Nephron (organoid): ENCODE data around the gene CTSZ.
"Not testable (repeated sequence)": the region's sequence is repeated elsewhere in the genome, so short reads cannot be mapped to it uniquely, and the experiment has no call there.

Source experiments
- H3K27ac Mint-ChIP-seq, 3 experiments: 2 replicates each; pipeline ENCODE4 v1.8.0; 2020; ENCODE audit warnings: mixed read lengths in 3 of 3, mild to moderate bottlenecking in 2 of 3, moderate library complexity in 1 of 3
- H3K27me3 Mint-ChIP-seq: 2 replicates; pipeline ENCODE4 v1.8.0; 2021; ENCODE audit warnings: low read depth, mild to moderate bottlenecking, moderate library complexity, mixed read lengths
- H3K36me3 Mint-ChIP-seq: 2 replicates; pipeline ENCODE4 v1.8.0; 2020; ENCODE audit warnings: low read depth, mixed read lengths
- H3K4me1 Mint-ChIP-seq: 2 replicates; pipeline ENCODE4 v1.8.0; 2020; ENCODE audit warnings: mixed read lengths
- H3K4me3 Mint-ChIP-seq, 3 experiments: 2 replicates each; pipeline ENCODE4 v1.8.0; 2020; ENCODE audit warnings: mild to moderate bottlenecking in 3 of 3, mixed read lengths in 3 of 3, moderate library complexity in 2 of 3
- H3K9me3 Mint-ChIP-seq: 2 replicates; pipeline ENCODE4 v1.8.0; 2020; ENCODE audit warnings: mixed read lengths
- CTCF ChIP-seq, 3 experiments: fragments of 200-600 bp; sonication (generic); IDR thresholded peaks; one replicate each; pipeline ENCODE4 v1.5.0; 2021; ENCODE audit warnings: antibody characterized with exemption in 3 of 3; ENCODE audit not compliant: unreplicated experiment in 3 of 3

Gene CTSZ

GRCh38 chr20:58986968-58987517 lies 20.0 kb downstream of the CTSZ start:
- no peak for TF ChIP-seq CTCF (IDR thresholded peaks at IDR 0.05; ENCODE audit: unreplicated experiment in 3 of 3)
- H3K27me3 Mint-ChIP-seq = no peaks in the 10 kb centered on the region
- no peak overlapping the region for H3K4me3 Mint-ChIP-seq
- H3K4me1 Mint-ChIP-seq = peaks cover 31% of the 10 kb centered on the region
- H3K36me3 Mint-ChIP-seq = peaks cover 63% of the 10 kb centered on the region
- no peaks in the 10 kb centered on the region for H3K9me3 Mint-ChIP-seq
- peak overlapping the region; percentile 18 to 80 (median 62) for H3K27ac Mint-ChIP-seq

GRCh38 chr20:58986286-58986967 lies 20.6 kb downstream of the CTSZ start:
- H3K4me1 Mint-ChIP-seq = peaks cover 31% of the 10 kb centered on the region
- peak overlapping the region in 1 of 3 experiments; percentile 24 for H3K4me3 Mint-ChIP-seq
- peak overlapping the region in 1 of 3 experiments; percentile 62 for H3K27ac Mint-ChIP-seq
- no peak for TF ChIP-seq CTCF (IDR thresholded peaks at IDR 0.05; ENCODE audit: unreplicated experiment in 3 of 3)
- H3K27me3 Mint-ChIP-seq = no peaks in the 10 kb centered on the region
- H3K36me3 Mint-ChIP-seq = peaks cover 57% of the 10 kb centered on the region
- no peaks in the 10 kb centered on the region for H3K9me3 Mint-ChIP-seq

- no peaks in the 10 kb centered on the region for H3K9me3 Mint-ChIP-seq
- no peaks in the 10 kb centered on the region for H3K27me3 Mint-ChIP-seq
- H3K4me1 Mint-ChIP-seq = peaks cover 31% of the 10 kb centered on the region
- no peak overlapping the region for H3K4me3 Mint-ChIP-seq
- no peak overlapping the region for H3K27ac Mint-ChIP-seq
- no peak for TF ChIP-seq CTCF (IDR thresholded peaks at IDR 0.05; ENCODE audit: unreplicated experiment in 3 of 3)
- peaks cover 51% of the 10 kb centered on the region for H3K36me3 Mint-ChIP-seq
Observed at GRCh38 chr20:58985656-58986055, 21.4 kb downstream of the CTSZ start.

- no peak for TF ChIP-seq CTCF (IDR thresholded peaks at IDR 0.05; ENCODE audit: unreplicated experiment in 3 of 3)
- Mint-ChIP-seq H3K27ac (peak overlapping the region in 1 of 3 experiments; percentile 12), H3K4me3 (peak overlapping the region in 1 of 3 experiments; percentile 25), H3K27me3 (no peaks in the 10 kb centered on the region), H3K4me1 (peaks cover 31% of the 10 kb centered on the region), H3K9me3 (no peaks in the 10 kb centered on the region), H3K36me3 (peaks cover 44% of the 10 kb centered on the region)
Observed at GRCh38 chr20:58984691-58985090, 22.4 kb downstream of the CTSZ start.

- not testable (repeated sequence) for H3K27ac Mint-ChIP-seq, H3K27me3 Mint-ChIP-seq, H3K9me3 Mint-ChIP-seq
- peaks cover 31% of the 10 kb centered on the region for H3K36me3 Mint-ChIP-seq
- peak overlapping the region; percentile 90 to 95 (median 93) for H3K4me3 Mint-ChIP-seq
- H3K4me1 Mint-ChIP-seq = peaks cover 31% of the 10 kb centered on the region
Observed at GRCh38 chr20:58983115-58983468, 24.0 kb downstream of the CTSZ start.

- Mint-ChIP-seq H3K27me3 (no peaks in the 10 kb centered on the region), H3K9me3 (peaks cover 7% of the 10 kb centered on the region), H3K4me3 (peak overlapping the region; percentile 90 to 95 (median 93)), H3K4me1 (peaks cover 31% of the 10 kb centered on the region), H3K36me3 (peaks cover 25% of the 10 kb centered on the region), H3K27ac (peak overlapping the region; percentile 73 to 84 (median 83))
- TF ChIP-seq CTCF (IDR thresholded peaks at IDR 0.05; ENCODE audit: unreplicated experiment in 3 of 3) = no peak
Observed at GRCh38 chr20:58982406-58983114, 24.5 kb downstream of the CTSZ start.
